ENCODE measurements around the gene SUN3.

SUN3 gene, protein sequence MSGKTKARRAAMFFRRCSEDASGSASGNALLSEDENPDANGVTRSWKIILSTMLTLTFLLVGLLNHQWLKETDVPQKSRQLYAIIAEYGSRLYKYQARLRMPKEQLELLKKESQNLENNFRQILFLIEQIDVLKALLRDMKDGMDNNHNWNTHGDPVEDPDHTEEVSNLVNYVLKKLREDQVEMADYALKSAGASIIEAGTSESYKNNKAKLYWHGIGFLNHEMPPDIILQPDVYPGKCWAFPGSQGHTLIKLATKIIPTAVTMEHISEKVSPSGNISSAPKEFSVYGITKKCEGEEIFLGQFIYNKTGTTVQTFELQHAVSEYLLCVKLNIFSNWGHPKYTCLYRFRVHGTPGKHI

GRCh38 chr7:48028938-48029337 lies at the start of gene SUN3:
SUN3 (minus strand) TSS chr7:48029107; CDS start chr7:48028938, 169 bp downstream.
- DNase-seq (ENCODE audit: low read depth), result no peak

DNA sequence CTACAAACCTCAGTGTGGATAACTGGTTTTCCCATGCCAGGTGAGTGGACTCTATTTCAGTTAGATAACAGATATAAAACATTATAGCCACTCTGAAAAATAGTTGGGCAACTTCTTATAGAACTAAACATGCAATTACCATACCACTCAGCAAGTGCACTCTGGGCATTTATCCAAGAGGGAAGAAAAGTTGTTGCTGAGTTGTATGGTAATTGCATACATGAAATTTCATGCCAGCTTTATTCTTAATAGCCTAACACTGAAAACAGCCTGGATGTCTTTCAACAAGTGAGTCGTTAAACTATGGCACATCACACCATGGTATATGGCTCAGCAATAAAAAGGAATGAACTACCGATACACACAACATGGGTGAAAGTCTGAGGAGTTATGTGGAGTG lies 49.6 kb upstream of the SUN3 start:
- DNase-seq (ENCODE audit: low read depth), result no peak

DNA sequence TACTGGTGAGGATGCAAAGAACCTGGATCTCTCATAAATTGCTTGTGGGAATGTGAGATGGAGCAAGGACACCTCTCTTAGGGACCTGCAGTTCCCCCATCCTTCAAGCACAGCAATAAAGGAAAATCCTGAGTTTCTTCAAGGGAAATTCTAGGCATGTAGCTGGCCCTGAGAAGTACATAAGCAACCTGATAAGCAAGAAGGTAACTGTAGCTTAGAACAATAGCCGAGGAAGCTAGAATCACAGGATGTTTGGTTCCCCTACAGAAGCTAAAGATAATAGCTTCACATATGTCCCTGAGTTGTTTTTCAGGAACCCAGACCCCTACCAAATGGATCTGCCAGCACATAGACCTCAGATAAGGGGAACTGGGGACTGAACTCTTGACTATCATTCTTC lies 48.5 kb upstream of the SUN3 start:
- no peak for DNase-seq (ENCODE audit: low read depth)

DNA sequence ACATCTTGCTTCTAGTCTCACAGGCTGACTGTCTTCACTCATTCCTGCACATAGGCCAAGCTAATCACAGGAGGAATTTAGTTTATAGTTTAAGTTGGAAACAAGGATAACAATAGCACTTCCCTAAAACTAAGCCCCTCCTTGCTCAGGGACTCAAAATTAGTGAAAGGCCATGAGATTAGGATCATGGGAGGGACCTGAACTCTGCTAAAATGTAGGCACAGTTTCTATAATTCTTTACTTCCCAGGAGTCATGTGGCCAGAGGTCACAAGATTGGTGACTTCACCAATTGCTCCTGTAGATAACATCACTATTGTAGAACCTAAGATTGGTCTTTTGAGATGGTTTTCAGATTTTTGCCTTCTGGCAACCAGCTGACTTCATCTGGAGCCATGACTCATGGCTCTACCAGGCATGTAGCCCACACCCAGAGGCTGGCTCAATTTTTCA lies 45.3 kb upstream of the SUN3 start:
- no peak for DNase-seq (ENCODE audit: low read depth)

GRCh38 chr7:48067475-48067874 lies 38.6 kb upstream of the SUN3 start:
- no peak for DNase-seq (ENCODE audit: low read depth)

DNA sequence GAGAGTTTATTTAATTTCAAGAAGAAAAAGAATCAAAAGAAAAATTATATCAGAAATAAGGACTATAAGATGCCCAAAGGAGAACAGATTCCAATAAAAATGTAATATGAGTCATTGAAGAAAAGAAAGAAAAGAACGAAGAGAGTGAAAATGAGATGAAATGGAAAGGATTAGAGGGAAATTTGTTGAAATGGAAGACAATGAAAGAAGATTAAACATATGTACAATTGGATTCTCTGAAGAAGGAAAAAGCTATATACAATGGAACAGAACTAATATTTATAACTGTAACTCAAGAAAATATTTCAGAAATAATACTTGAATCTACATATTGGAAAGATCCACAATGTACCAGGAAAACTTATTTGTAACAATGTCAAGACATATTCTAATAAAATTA lies 35.1 kb upstream of the SUN3 start:
- DNase-seq (ENCODE audit: low read depth), result no peak

DNA sequence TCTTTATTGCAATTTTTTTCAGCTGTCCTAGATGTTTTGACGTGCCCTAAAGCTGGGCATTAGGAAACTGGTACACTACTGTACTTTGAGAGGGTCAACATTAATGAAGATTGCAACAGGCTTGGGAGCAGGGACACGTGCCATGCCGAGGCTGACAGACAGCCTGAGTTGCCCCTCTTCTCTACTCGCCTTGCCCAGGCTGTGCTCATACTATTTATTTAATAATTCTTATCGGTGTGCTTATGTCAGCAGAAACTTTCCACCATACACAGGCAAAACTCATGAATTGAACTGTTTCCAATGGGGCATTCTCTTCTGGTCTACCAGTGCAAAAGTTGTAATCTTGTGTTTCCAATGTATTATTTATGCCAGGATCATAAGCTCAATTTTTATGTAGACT lies 30.8 kb upstream of the SUN3 start:
- DNase-seq (ENCODE audit: low read depth), result no peak

GRCh38 chr7:48058990-48059389 lies 30.1 kb upstream of the SUN3 start:
- no peak for DNase-seq (ENCODE audit: low read depth)

- no peak for DNase-seq (ENCODE audit: low read depth)
Measured at GRCh38 chr7:48053736-48054135, 24.8 kb upstream of the SUN3 start.

DNA sequence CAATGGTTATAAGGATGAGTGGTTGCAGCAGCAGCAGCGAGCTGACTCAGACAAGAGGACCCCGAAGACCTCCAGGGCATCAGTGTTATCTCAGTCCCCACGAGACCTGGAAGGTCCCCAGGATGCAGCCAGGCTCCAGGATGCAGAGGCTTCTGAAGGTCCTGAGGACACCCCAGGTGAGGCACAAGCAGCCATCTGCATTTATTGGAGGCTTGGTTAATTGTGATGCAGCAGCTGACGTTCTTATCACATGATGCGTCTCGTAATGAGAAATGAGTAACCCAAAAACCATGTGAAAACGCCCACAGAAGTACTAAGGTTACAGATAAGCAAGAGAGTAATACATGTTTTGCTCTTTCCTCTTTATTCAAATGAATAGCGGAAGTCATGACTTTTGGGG lies 23.8 kb upstream of the SUN3 start:
- DNase-seq (ENCODE audit: low read depth), result peak; percentile 56

GRCh38 chr7:48049850-48050249 lies 20.9 kb upstream of the SUN3 start:
- DNase-seq (ENCODE audit: low read depth), result no peak

DNA sequence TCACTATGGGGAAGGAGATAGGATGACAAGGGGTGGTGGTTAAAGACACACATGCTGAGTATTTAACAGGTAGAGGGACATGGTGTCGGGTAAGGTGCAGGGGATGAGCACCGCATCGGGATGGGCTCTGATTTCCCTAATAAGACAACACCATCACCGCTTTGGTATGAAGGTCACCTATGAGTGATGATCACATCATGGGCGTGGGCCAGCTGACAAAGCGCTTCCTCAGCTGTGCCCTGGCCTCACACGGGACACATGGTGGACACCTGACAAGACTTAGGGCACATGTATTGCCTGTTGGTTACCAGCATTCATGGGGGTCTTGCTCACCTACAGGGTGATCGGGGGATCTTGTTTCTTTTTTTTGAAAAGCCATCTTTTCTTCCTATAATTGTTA lies 19.2 kb upstream of the SUN3 start:
- no peak for DNase-seq (ENCODE audit: low read depth)

- no peak for DNase-seq (ENCODE audit: low read depth)
Measured at GRCh38 chr7:48046458-48046857, 17.6 kb upstream of the SUN3 start.

GRCh38 chr7:48045195-48045765 lies 16.4 kb upstream of the SUN3 start:
- DNase-seq (ENCODE audit: low read depth), result no peak

- DNase-seq (ENCODE audit: low read depth), result no peak
Measured at GRCh38 chr7:48042636-48043035, 13.7 kb upstream of the SUN3 start.

- DNase-seq (ENCODE audit: low read depth), result no peak
Measured at GRCh38 chr7:48042216-48042615, 13.3 kb upstream of the SUN3 start.

GRCh38 chr7:48041653-48041970 lies 12.7 kb upstream of the SUN3 start:
- no peak for DNase-seq (ENCODE audit: low read depth)

- DNase-seq (ENCODE audit: low read depth), result no peak
Measured at GRCh38 chr7:48040944-48041652, 12.2 kb upstream of the SUN3 start.

GRCh38 chr7:48038815-48039506 lies 10.1 kb upstream of the SUN3 start:
- DNase-seq (ENCODE audit: low read depth), result no peak

DNA sequence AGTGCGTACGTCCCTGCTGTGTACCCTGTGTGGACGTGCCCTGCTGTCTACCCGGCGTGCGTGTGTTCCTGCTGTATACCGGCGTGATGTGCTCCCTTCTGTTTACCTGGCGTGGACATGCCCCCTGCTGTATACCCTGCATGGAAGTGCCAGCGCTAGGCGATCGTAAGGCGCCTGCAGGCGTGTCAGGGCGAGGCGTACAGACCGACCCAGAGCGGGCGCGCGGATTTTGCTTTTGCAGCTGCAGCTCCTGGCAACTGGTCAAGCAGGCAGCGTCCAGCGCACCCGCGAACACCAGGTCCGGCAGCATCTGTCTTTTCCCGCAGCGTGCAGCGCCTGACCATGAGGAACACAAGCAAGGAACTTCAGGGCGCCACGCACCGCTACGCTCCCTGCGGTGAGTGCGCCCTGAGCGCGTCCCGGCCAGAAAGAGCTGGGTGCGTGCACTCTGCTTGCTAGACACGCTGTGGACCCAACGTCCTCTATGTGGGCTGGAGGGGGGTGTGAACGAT lies 7.1 kb upstream of the SUN3 start:
- DNase-seq (ENCODE audit: low read depth), result no peak

DNA sequence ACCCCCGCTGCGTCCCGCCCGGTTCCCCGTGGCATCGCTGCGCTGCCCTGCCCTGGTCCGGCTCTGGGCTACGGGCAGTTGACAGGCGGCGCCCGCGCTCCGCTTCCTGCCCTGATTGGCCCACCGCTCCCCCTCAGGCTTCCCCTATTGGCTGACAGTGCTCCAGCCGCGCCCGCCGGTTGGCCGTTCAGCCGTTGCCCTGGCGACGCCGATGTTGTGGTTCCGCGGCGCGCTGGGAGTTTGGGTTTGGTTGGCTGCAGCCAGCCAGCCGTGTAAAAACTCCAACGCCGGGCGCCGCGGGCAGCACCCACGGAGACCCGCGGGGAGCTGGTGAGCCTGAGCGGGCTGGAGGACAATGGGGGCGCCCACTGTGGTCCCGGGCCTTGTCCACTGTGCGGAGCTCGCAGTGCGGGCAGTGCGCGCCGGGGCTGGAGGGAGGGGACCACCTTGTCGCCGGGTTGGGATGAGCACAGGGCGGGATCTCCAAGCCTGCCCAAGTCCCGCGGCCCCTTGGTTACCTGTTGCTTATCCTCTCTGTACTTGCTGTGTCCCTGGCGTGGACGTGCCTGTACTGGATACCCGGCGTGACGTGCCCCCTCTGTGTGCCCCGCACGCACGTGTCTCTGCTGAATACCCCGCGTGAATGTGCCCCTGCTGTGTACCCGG lies 6.5 kb upstream of the SUN3 start, which contains the start of gene C7orf57:
TSS of gene C7orf57 (plus strand) at position 243 of the 666 bp plus-strand sequence. CDS start 766 bp downstream, outside the sequence.
- DNase-seq (ENCODE audit: low read depth), result peak; percentile 34

- DNase-seq (ENCODE audit: low read depth), result no peak
Measured at GRCh38 chr7:48033922-48034321, 5.0 kb upstream of the SUN3 start.

Data from non-pigmented ciliary epithelial cell (primary cell).